Measurements from ENCODE around the gene KNG1.
"Not testable (repeated sequence)": the region's sequence is repeated elsewhere in the genome, so short reads cannot be mapped to it uniquely, and the experiment has no call there.

The KNG1 gene

DNA sequence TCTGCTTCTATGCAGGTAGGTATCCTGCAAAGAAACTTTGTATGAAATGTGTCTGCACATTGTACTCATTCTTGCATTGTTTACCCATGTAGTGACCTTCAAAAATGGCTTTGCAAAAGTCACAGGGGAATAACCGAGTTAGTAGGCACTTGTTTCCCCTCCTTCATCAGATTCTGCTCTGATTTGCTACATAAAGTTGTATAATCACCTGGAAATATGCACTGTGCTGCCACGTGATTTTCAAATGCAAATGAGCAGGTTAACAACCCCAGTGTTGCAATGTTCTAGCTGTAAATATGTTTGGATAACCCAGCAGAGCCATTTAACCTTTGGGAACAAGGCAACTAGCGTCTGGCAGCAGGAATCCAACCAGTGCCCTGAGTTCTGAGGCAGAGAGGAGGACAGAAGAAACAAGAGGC, at the start of gene KNG1:
Gene KNG1 (plus strand): TSS at position 321 of the 419 bp plus-strand sequence. CDS start 184 bp downstream, outside the sequence.
- no peak for DNase-seq (ENCODE audit: low read depth)

DNA sequence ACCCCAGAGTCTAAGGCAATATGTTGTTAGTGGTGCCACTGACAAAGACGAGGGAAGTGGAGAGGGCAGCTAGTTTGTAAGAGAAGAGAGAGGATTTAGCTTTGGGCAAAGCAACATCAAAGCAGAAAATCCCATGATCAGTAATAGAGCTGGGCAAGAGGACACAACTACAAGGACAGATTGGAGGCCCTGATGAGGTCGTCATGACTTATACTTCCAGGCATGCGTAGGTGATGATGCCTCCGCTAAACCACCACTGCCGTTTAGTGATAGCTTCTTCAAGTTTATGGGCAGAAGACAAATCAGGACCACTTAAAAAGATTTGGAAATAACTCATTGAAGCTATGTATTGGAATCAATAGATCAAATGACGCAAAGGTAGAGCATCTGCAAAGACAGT, 48.7 kb upstream of the KNG1 start:
- DNase-seq (ENCODE audit: low read depth) = no peak

DNA sequence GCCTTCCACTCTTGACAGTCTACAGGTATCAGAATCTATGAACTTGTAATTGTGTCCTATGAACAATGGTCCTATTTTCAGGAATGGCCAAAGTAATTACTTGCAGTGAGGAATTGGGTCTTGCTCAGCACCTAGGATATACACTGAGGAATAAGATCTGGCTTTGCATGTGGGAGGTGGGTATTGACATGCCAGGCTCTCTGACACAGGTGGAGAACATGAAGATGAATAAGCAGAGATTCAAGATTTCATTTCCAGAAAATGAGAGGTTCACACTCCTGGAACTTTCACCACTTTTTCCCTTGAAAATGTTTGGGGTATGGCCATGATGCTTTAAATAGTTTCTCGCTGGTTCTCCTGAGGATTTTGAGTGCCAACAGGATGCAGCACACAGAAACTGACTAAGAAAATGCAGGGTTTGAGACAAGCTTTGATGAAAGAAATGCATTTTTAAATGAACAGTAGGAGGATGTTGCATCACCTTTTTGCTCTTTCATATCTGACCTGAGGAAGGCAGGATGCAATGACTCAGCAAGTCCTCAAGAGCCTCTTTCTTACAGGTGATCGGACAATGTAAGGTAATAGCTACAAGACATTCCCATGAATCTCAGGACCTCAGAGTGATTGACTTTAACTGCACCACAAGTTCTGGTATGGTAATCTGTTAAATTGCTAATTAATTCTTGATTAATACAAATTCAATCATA, 47.6 kb upstream of the KNG1 start:
- no peak for DNase-seq (ENCODE audit: low read depth)

DNA sequence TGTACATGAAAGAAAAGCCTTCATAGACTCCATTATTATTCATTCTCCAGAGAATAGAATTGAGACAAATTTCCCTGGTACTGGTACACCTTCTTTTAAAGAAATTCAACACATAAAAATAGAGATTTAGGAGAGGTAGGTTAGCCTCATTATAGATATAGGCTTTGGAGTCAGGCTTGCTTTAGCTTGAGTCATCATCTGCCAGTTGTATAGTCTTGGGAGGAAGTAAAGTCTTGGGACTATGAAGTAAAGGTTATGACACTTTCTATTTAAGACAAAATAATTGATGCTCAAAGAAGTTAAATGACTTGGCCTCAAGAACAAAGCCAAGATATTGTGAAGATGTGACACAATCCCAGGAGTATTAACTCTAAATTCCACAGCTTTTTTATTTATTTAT, 47.0 kb upstream of the KNG1 start:
- DNase-seq (ENCODE audit: low read depth) = no peak

DNA sequence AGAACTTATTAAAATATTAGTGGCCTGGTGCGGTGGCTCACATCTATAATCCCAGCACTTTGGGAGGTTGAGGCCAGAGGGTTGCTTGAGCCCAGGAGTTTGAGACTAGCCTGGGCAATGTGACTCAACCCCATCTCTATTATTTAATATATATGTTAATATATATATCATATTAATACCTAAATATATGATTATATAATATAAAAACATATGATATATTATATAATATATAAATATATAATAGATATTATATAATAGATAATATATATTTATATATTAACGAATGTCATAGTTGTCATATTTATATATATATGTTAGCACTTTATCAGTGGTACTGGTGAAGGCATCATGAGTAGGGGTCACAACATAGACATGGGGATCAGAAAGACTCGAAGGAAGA, 46.1 kb upstream of the KNG1 start:
- DNase-seq (ENCODE audit: low read depth) = no peak

DNA sequence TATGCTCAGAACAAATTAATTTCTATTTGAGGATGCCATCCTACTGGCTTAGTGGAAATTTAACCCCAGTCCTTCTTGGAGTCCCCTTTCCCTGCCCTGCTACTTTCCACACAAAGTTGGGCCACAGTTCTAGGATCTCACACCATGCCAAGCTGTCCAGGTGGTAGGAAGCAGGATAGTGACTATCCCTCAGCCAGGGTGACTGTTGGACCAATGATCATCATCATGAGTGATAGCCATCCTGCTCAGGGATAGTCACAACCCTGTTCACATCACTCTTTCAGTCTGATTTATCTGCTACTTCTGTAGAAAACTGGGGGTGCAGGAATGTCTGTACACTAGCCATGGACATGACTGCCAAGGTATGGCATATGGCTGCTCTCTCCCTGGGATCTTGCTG, 38.6 kb upstream of the KNG1 start:
- no peak for DNase-seq (ENCODE audit: low read depth)

DNA sequence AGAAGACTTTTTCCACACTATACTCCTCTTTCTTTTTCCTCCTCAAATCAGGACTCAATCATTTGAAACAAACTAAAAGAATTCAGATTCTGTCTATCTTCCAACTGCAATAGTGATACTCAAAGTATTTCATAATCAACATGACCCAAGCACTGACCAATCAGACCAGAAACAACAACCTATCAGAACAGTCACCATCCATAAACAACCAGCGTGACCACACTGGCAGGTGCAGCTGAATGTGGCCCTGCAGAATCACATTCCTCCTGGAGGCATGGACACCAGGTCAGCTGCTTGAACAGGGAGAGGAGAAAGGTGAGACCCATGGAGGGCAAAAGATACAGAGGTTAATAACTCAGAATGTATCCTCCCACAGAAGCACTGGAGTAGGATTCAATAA, 38.0 kb upstream of the KNG1 start:
- no peak for DNase-seq (ENCODE audit: low read depth)

DNA sequence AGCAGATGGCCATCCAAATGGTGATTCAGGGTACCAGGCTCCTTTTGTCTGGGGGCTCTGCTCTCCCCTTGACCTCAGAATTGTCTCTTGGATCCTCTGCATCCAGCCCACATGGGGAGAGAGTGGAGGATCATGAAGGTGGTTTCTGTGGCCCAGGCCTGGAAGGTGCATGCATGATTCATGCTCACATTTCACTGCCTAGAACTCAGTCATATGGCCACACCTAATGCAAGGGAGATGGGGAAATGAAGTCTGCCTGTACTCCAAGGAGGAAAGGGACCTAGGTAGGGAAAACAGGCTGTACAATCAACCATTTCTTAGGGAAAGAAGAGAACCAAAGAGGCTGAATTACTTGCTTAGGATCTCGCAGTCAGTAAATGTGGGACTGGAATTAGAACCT, 36.3 kb upstream of the KNG1 start:
- DNase-seq (ENCODE audit: low read depth) = no peak

DNA sequence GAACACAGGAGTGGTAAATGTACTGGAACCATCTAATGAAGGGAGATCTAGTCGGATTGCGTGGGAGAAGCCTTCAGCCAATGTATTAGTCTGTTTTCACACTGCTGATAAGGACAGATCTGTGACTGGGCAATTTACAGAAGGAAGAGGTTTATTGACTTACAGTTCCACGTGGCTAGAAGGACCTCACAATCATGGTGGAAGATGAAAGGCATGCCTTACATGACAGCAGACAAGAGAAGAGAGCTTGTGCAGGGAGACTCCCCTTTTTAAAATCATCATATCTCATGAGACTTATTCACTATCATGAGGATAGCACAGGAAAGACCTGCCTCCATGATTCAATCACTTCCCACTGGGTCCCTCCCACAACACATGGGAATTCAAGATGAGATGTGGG, 34.3 kb upstream of the KNG1 start:
- no peak for DNase-seq (ENCODE audit: low read depth)

DNA sequence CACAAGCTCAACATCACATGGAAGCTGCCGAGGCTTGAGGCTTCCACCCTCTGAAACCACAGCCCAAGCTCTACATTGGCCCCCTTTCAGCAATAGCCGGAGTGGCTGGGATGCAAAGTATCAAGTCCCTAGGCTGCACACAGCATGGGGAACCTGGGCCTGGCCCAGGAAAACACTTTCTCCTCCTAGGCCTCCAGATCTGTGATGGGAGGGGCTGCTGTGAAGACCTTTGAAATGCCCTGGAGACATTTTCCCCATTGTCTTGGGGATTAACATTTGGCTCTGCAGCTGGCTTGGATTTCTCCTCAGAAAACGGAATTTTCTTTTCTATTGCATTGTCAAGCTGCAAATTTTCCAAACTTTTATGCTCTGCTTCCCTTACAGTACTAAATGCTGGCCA, 33.2 kb upstream of the KNG1 start:
- no peak for DNase-seq (ENCODE audit: low read depth)

DNA sequence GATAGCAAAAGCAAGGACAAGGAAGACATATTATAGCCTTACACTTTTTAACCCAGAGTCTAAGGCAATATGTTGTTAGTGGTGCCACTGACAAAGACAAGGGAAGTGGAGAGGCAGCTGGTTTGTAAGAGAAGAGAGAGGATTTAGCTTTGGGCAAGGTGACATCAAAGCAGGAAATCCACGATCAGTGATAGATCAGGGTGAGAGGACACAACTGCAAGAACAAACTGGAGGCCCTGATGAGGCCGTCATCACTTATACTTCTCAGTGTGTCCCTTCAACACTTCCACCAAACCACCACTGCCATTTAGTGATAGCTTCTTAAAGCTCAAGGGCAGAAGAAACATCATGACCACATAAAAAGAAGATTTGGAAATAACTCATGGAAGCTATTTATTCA, 30.7 kb upstream of the KNG1 start:
- not testable (repeated sequence) for DNase-seq (ENCODE audit: low read depth)

DNA sequence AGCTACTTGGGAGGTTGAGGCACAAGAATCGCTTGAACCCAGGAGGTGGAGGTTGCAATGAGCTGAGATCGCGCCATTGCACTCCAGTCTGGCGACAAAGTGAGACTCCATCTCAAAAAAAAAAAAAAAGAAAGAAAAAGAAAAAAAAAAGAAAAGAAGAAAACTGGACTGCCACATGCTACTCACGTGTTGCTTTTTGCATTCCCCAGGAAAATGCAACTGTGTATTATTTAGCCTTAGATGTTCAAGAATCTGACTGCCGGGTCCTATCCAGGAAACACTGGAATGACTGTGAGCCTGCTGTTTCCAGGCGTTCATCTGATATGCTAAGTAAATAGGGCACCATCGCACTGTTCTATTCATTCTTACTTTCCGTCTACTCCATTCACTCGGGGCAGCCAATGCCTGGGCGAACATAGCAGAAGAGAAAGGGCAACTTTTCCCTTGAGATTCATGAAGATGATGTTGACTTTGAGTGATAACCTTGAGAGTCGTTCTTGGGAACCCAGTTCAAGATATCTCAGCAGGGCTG, 30.0 kb upstream of the KNG1 start:
- DNase-seq (ENCODE audit: low read depth) = no peak

DNA sequence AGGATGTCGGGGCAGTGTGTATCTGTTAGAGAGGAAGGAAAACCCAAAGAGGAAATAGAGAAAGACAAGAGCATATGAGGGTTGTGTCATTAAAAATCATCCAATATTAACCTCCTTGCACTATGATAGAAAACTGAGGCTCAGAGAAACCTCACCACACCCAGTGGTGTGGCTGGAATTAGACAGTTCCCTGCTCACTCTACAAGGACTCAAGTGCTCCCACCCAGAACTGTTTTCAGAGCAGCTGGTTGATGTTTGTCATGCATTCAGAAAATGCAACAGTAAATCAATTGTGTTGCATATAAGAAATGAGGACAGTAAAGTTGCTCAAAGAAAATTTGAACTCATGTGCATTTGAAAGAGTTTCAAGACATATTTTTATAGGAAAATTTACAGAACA, 26.9 kb upstream of the KNG1 start:
- DNase-seq (ENCODE audit: low read depth) = not testable (repeated sequence)

DNA sequence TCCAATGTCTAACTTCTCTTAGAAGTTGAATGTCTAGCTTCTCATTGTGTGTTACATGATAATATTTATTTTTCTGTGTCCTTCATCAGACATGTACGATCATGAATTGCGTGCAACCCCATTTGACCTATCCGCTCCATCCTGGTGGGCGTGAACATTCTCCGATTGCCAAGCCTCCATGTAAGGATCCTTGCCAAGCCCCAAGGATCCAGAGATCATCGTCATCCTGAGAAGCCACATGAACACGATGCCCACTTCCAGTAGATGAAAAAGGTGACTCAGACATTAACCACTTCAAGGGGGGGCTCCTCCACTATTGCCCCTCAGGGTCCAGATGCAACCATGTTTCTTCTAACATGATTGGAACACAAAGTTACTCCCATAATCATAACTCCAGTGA, 25.5 kb upstream of the KNG1 start:
- no peak for DNase-seq (ENCODE audit: low read depth)

DNA sequence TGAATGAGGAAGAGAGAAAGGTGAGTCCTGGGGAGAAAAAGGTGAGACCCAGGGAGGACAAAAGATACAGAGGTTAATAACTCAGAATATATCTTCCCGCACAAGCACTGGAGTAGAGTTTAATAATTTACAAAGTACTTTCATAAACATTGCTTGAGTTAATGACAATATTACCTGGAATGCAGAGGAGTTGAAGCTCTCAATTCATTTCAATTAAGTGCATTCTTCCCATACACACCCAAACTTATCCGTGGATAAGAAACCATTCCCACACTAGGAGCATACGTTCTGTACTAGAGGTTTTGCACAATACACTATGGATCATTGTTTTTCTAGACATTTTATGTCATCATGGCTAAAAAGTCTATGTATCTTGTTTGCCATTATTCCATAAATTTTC, 23.3 kb upstream of the KNG1 start:
- no peak for DNase-seq (ENCODE audit: low read depth)

DNA sequence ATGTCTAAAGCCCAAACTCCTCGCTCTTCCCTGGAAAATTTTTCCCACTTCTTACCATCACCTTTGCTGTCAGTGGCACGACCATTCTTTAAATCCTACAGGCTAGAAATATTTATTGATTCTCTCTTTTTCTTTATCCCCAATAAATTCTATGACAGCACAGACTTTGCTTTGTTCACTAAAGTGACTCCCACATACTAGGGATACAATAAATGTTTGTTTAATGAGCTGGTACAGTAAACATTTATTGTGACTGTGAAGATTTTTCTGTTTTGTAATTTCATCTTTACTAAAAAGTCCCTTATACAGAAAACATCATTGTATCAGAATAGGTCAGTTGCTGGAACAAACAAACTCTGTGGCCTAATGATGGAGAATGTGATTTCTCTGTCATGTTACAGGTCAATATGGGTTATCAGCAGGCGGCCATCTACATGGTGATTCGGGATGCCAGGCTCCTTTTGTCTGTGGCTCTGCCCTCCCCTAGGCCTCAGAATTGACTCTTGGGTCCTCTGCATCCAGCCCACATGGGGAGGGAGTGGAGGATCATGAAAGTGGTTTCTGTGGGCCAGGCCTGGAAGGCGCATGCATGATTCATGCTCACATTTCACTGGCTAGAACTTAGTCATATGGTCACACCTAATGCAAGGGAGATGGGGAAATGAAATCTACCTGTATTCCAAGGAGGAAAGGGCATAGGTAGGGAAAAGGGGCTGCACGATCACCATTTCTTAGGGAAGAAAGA, 22.7 kb upstream of the KNG1 start:
- DNase-seq (ENCODE audit: low read depth) = no peak

DNA sequence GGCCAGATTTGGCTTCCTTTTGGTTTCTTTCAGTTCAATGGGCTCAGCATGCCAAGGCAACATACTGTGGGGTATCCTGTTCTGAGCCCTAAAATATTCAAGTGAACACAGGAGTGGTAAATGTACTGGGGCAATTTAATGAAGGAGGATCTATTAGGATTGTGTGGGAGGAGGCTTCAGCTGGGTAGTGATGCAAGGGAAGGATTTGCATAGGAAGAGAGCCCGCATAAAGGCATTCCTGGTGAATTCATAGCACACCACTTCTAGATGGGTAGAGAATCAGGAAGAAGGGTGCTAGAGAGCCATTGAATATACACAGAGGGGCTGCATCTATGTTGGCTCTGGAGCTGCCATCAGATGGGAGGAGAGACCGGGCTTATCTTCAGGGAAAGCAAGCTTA, 20.6 kb upstream of the KNG1 start:
- DNase-seq (ENCODE audit: low read depth) = no peak

DNA sequence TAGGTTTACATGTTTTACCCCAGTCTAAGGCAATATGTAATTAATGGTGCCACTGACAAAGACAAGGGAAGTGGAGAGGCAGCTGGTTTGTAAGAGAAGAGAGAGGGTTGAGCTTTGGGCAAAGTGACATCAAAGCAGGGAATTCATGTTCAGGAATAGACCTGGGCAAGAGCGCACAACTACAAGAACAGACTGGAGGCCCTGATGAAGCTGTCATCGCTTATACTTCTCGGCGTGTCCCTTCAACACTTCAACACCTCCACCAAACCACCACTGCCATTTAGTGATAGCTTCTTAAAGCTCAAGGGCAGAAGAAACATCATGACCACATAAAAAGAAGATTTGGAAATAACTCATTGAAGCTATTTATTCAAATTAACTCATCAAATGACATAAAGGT, 19.6 kb upstream of the KNG1 start:
- DNase-seq (ENCODE audit: low read depth) = no peak

DNA sequence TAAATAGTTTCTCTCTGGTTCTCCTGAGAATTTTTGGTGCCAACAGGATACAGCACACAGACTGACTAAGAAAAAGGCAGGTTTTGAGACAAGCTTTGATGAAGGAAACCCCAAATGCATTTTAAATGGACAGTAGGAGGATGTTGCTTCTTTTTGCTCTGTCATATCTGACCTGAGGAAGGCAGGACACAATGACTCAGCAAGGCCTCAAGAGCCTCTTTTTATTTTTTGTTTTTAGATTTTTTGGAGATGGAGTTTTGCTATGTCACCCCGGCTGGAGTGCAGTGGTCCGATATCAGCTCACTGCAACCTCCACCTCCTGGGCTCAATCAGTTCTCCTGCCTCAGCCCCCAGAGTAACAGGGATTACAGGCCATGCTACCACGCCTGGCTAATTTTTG, 16.9 kb upstream of the KNG1 start:
- DNase-seq (ENCODE audit: low read depth) = no peak

DNA sequence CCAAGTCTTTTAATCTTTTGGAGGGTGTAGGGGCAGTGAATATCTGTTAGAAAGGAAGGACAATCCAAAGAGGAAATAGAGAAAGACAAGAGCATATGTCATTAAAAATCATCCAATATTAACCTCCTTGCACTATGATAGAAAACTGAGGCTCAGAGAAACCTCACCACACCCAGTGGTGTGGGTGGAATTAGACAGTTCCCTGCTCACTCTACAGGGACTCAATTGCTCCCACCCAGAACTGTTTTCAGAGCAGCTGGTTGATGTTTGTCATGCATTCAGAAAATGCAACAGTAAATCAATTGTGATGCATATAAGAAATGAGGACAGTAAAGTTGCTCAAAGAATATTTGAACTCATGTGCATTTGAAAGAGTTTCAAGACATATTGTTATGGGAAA, 14.7 kb upstream of the KNG1 start:
- DNase-seq (ENCODE audit: low read depth) = not testable (repeated sequence)

DNA sequence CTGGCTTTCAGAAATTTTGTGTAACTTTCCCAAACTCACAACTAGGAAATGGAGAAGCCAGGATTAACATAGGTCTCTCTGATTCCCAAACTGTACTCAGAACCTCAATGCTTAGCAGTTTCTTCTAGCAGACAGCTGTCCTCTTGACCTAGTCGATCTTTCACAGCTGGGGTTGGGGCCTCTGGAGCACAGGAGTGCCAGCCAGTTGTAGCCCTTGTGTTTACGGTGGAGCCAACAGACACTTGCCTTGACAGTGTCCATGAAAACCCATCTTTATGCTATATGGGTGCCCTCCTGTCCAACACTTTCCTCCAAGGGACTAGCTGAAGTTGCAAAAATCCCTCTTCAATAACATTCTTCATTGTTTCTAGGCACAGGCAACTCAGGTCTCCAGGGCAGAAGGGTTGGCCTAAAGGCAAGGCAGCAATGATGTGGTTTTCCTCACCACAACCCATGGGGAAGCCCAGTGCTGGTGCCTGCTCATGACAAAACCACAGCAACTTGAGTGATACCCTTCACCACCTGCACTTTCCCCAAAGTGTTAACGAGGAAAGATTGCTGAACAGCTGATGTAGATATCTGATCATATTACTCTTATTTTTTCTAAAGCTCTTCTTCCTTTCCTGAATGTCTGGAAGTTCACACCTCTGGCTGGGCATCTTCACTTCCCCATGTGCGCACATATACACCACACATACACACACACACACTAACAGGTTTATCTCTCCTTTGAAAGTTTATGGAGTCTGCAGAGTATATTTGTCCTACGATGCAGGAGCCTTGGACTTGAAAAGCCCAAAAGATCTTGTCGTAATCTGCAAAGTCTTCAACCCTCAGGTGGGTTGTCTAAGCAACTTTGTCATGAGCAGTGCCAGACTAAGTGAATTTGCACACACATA, 11.0 kb upstream of the KNG1 start:
- DNase-seq (ENCODE audit: low read depth) = peak; percentile 19

DNA sequence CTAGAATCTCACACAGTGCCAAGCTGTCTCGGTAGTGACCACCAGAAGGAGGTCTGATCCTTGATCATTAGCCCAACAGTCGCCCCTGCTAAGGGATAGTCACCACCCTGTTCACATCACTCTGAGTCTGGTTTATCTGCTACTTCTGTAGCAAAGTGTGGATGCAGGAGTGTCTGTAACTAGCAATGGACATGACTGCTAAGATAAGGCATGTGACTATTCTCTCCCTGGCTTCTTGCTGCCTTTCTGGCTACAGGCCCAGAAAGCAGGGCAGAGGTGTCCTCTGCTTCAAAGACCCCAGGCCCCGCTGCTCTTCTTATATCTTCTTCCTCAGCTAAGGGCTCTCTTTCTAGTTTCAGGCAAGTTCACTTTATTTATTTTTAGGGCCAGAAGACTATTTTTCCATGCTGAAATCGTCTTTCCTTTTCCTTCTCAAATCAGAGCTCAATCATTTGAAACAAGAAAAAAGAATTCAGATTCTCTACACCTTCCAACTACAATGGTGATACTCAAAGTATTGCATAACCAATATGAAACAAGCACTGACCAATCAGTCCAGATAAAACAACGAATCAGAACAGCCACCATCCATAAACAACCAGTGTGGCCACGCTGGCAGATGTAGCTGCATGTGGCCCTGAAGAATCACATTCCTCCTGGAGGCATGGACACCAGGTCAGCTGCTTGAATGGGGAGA, 8.0 kb upstream of the KNG1 start:
- DNase-seq (ENCODE audit: low read depth) = no peak

Measured in activated T-cell treated with anti-CD3 and anti-CD28 coated beads for 24 hours (primary cell).